A673 (cell line): Measurements from ENCODE around the gene FOXO3. TPM values are rescaled to one million over a fixed set of nuclear protein-coding genes. Genes with fewer than 3 reads are reported as not detected.

Experiments used
- BruUV-seq: library from RNA; stranded (reverse); fragments of 400-500 nt; replicated peaks from 2 replicates; lab custom pipeline; 2021; lab: Mats Ljungman, UMichigan
- CTCF ChIA-PET: fragments of 300-600 bp; sonication (Branson Sonifier 250); formaldehyde crosslinking; loops from one replicate; lab custom pipeline; 2022; ENCODE audit warnings: antibody characterized with exemption; lab: Charles Lee
- POLR2A ChIA-PET: fragments of 300-600 bp; sonication (Branson Sonifier 250); formaldehyde crosslinking; loops from one replicate; lab custom pipeline; 2022; ENCODE audit warnings: antibody characterized with exemption; ENCODE audit not compliant: low non-redundant PET; lab: Charles Lee
- DNase-seq: peaks from one replicate; pipeline ENCODE4 v3.0.0-alpha.2; 2015; ENCODE audit warnings: low spot score
- H3K27ac ChIP-seq: fragments of 200-600 bp; sonication (generic); 2 replicates; pipeline ENCODE4 v1.5.1; 2016; ENCODE audit warnings: mixed run types, low read depth, mild to moderate bottlenecking, mixed read lengths, antibody characterized with exemption, low read length; ENCODE audit not compliant: poor library complexity, severe bottlenecking
- H3K27me3 ChIP-seq: fragments of 200-600 bp; sonication (generic); replicated peaks from 2 replicates; pipeline ENCODE4 v1.6.1; 2017; ENCODE audit warnings: mixed run types, low read depth, mild to moderate bottlenecking, mixed read lengths, antibody characterized with exemption, low read length; ENCODE audit not compliant: insufficient read depth, poor library complexity
- H3K36me3 ChIP-seq: fragments of 200-600 bp; sonication (generic); 2 replicates; pipeline ENCODE4 v1.6.1; 2016; ENCODE audit warnings: mixed run types, mild to moderate bottlenecking, mixed read lengths, antibody characterized with exemption, low read length; ENCODE audit not compliant: insufficient read depth, poor library complexity, severe bottlenecking
- H3K4me1 ChIP-seq: fragments of 200-600 bp; sonication (generic); 2 replicates; pipeline ENCODE4 v1.6.1; 2017; ENCODE audit warnings: mixed run types, mild to moderate bottlenecking, mixed read lengths, antibody characterized with exemption, low read length; ENCODE audit not compliant: insufficient read depth, poor library complexity, severe bottlenecking
- H3K4me3 ChIP-seq: fragments of 200-600 bp; sonication (generic); 2 replicates; pipeline ENCODE4 v1.5.1; 2016; ENCODE audit warnings: low read depth, mixed run types, mild to moderate bottlenecking, mixed read lengths, low read length; ENCODE audit not compliant: poor library complexity, severe bottlenecking
- H3K9me3 ChIP-seq: fragments of 200-600 bp; sonication (generic); 2 replicates; pipeline ENCODE4 v1.6.1; 2016; ENCODE audit warnings: mixed run types, low read depth, mild to moderate bottlenecking, mixed read lengths, antibody characterized with exemption, low read length; ENCODE audit not compliant: poor library complexity, severe bottlenecking
- CTCF ChIP-seq: fragments of 300-800, 200-600 bp; sonication (generic); conservative IDR thresholded peaks from 2 replicates; pipeline ENCODE4 v1.5.1; 2017; ENCODE audit warnings: low read depth, mild to moderate bottlenecking, antibody characterized with exemption, low read length, moderate library complexity, mixed read lengths
- EZH2 ChIP-seq: fragments of 200-600 bp; sonication (generic); IDR thresholded peaks from 2 replicates; pipeline ENCODE4 v1.6.1; 2017; ENCODE audit warnings: borderline replicate concordance, low read depth, mild to moderate bottlenecking, mixed read lengths, antibody characterized with exemption, low read length; ENCODE audit not compliant: poor library complexity, severe bottlenecking
- intact Hi-C: fragments of 100-400 bp; cut with micrococcal nuclease; formaldehyde crosslinking; loops from one replicate; pipeline ENCODE4 v1.10.0; 2022; ENCODE audit not compliant: unreplicated experiment
- total RNA-seq: library from RNA; stranded (reverse); gene quantifications from 2 replicates; pipeline ENCODE4 v1.2.3, GENCODE V29; 2021

FOXO3 gene
- total RNA-seq, 1 experiment from 2014 or later, result 16.8 TPM

- POLR2A ChIA-PET, result interaction anchor here (0.9 kb wide), 1 partner anchor 76 kb away, joined by 18 read pairs; no protein-coding TSS in a partner anchor
- Histone ChIP-seq H3K27me3 (no peaks in the 10 kb centered on the region), H3K36me3 (no peaks in the 10 kb centered on the region), H3K27ac (no peak overlapping the region), H3K4me3 (no peak overlapping the region), H3K9me3 (no peaks in the 10 kb centered on the region), H3K4me1 (no peaks in the 10 kb centered on the region)
- BruUV-seq, result no TSS peak
- intact Hi-C loops, result no loop called here
- TF ChIP-seq EZH2, result no peak
- no peak for TF ChIP-seq CTCF
- no peak for DNase-seq
- CTCF ChIA-PET, result no interaction called here
Observed at GRCh38 chr6:108665495-108666196, 104.9 kb downstream of the FOXO3 start.

GRCh38 chr6:108666656-108667260 lies 106.0 kb downstream of the FOXO3 start:
- no TSS peak for BruUV-seq
- Histone ChIP-seq H3K4me1 (no peaks in the 10 kb centered on the region), H3K36me3 (no peaks in the 10 kb centered on the region), H3K4me3 (no peak overlapping the region), H3K27me3 (no peaks in the 10 kb centered on the region), H3K9me3 (no peaks in the 10 kb centered on the region), H3K27ac (no peak overlapping the region)
- DNase-seq, result no peak
- CTCF ChIA-PET, result no interaction called here
- intact Hi-C loops, result no loop called here
- no peak for TF ChIP-seq EZH2
- POLR2A ChIA-PET, result no interaction called here

DNA sequence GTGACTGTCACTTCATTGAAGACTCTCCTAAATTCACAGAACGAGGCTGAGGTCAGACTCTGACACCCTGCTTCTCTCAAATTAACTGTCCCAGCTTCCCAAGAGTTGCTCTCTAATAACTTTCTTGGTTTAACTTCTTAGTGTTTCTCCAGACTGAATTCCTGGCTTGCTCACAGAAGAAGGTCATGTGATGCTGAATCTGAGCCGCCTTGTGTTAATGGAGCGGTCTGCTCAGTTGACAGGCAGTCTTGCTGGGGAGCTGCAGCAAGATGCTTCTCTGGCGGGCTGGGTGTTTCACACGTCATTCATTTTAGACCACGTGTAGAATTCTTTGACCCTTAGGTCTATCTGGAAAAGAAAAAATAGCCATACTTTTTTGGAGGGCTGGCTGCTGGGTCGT lies 107.3 kb downstream of the FOXO3 start:
- TF ChIP-seq EZH2, result no peak
- TF ChIP-seq CTCF, result no peak
- DNase-seq, result no peak
- no peaks in the 10 kb centered on the region for H3K27me3 ChIP-seq
- no TSS peak for BruUV-seq
- ChIA-PET CTCF (no interaction called here), POLR2A (no interaction called here)
- no peak overlapping the region for H3K27ac ChIP-seq
- H3K4me3 ChIP-seq, result no peak overlapping the region
- intact Hi-C loops, result no loop called here
- H3K4me1 ChIP-seq, result no peaks in the 10 kb centered on the region
- H3K36me3 ChIP-seq, result no peaks in the 10 kb centered on the region
- no peaks in the 10 kb centered on the region for H3K9me3 ChIP-seq

DNA sequence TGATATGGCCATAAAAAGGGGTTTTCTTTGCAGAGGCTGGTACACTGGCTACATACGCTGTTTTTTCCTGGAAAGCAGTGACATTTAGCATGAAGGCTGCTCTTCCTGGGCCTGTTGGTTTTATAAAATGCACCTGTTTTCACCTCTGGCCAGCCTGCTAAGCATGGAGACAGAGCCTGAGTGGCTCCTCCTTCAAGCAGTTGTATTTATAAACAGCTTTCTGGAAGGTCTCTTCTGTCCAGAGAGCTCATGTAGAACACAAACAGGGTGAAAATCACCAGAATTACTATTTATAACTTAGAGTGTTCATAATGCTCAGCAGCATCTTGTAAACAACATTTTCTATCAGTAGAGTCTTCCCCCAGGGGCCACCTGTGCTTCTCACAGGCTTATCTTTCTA lies 109.0 kb downstream of the FOXO3 start:
- no peaks in the 10 kb centered on the region for H3K4me1 ChIP-seq
- no peaks in the 10 kb centered on the region for H3K9me3 ChIP-seq
- no peak overlapping the region for H3K4me3 ChIP-seq
- H3K36me3 ChIP-seq, result no peaks in the 10 kb centered on the region
- no TSS peak for BruUV-seq
- no peak for DNase-seq
- intact Hi-C loops, result no loop called here
- POLR2A ChIA-PET, result no interaction called here
- CTCF ChIA-PET, result no interaction called here
- H3K27me3 ChIP-seq, result no peaks in the 10 kb centered on the region
- H3K27ac ChIP-seq, result no peak overlapping the region
- TF ChIP-seq EZH2 (no peak), CTCF (no peak)
